NCI-H2029 treated with DMSO at 0.1 percent for 48 hours (cell line): Measurements from ENCODE around the gene GPX4.

Experiments
- DNase-seq: peaks from one replicate; lab custom pipeline; 2025; lab: John Stamatoyannopoulos, UW

GPX4 gene

GRCh38 chr19:1149259-1150045 is 45.7 kb downstream of the GPX4 start:
- no peak for DNase-seq

GRCh38 chr19:1150333-1151036 is 46.7 kb downstream of the GPX4 start:
- no peak for DNase-seq

DNA sequence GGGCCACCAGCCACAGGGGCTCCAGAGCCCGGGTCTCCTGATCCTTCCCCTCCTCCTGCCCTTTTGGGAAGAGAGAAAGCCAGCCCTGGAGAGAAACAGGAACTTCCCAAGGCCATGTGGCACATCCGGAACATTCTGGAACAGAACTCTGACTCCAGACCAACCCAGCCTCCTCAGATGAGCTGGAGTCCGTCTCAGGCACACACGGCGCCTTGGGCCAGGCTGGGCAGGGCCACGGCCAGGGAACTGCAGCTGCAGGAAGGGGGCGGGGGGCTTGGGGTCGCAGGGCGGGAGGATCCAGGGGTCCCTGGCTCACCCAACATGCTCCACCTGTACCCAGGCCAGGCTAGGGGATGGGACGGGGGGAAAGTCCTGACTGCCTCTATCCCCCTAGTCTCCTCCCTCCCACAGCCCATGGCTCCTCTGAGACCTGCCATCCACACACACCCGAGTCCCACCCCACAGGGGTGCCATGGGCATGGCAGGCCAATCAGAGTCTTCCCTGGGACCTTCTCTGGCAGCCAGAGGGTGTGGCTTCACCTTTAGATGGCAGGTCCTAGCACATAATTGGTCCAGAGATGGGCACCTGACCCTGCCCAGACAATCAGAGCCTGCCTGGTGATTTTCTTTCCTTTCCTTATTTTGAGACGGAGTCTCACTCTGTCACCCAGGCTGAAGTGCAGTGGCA is 47.4 kb downstream of the GPX4 start:
- DNase-seq, result no peak

GRCh38 chr19:1151917-1152587 is 48.3 kb downstream of the GPX4 start:
- no peak for DNase-seq

DNA sequence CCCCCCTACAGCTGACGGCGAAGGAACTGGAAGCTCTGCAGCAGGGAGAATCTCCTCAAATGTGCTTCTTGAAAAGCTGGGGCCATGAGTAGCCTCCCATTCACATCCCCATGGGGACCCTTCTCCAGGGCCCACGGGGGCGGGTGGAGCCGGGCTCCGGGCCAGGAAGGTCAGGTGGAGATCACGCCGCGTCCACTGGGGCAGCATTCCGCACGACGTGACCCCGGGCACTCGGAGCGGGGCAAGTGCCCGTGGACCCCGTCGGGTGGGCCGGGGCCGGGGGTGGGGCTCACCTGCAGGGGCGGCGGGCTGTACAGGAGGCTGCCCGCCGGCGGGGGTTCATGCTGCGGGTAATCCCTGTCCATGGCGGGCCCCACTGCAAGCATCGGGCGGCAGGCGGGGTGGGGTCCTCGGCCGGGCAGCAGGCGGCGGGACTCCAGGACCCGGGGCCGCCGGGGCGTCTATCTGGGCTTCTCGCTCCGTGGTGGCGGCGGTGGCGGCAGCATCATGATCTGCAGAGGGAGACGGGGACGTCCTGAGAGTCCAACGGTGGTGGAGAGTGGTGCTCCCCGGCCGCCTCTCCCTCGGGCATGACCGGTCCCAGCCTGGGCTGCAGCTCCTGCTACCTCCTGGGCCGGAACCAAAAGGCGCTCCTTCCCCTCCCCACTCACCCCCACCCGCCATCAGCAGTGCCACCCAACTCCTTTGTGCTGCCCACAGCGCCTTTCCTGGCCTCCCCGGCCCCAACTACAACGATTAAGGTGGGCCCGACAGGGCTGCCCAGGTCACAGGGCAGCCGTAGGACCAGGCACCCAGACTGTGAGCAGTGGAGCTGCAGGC is 50.3 kb downstream of the GPX4 start:
- DNase-seq, result no peak

GRCh38 chr19:1154731-1155351 is 51.0 kb downstream of the GPX4 start:
- no peak for DNase-seq

DNA sequence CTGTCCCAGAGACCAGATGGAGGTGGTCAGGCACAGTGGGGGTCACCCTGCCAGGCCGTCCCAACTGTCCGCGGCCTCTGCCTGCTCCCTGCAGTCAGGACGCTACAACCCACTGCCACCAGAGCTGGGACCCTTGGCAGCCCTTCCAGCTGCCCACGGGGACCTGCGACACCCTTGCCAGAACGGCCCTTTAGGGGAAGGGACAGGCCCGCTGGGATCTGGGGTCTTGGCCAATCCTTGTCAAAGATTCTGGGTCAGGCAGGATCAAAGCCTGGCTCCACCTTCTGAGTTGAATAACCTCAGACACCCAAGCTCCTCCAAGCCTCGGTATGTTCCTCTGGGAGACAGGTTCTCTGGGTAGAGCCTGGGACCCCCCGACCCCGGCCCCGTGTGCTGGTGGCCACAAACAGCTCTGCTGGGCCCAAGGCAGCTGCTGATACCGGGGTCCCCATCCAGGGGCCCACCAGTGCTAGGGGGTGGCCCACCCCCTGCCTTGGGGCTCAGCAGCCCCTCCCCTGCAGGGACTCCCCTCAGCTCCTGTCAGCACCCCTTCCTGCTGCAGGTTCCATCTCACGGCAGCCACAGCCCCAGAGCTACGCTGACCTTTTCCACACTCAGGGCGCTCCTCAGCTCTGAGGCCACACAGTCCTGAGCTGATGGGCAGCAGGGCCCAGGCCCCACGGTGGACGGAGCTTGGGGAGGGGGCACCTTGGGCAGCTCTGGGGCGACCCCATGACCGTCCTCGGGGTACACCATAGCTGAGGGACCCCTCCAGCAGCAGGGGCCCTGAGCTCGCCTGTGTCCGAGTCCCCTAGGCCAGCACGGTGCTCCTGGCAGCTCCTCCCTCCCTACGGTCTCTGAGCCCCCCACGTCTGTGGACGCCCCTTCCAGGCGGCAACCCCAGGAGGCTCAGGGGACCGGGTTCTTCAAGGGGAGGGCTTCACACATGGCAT is 51.8 kb downstream of the GPX4 start:
- no peak for DNase-seq
